OCI-LY3 (cell line): ENCODE measurements around the gene BCAP31.

Experiments
- CTCF ChIP-seq: fragments of 200-600, 300-600 bp; sonication (generic); IDR thresholded peaks from 2 replicates; pipeline ENCODE4 v1.5.1; 2014; ENCODE audit warnings: antibody characterized with exemption, low read length, low read depth
- EZH2phosphoT487 ChIP-seq: fragments of 200-600 bp; shearing (Covaris generic); IDR thresholded peaks from 2 replicates; pipeline ENCODE4 v1.6.1; 2018; ENCODE audit warnings: antibody characterized with exemption, mixed run types, low read depth

- TF ChIP-seq CTCF (no peak), EZH2phosphoT487 (no peak)
Measured at GRCh38 chrX:153769158-153769864, 45.1 kb upstream of the BCAP31 start.
